Brain microvascular endothelial cell (primary cell): ENCODE results near the gene HIVEP1.
A peak's percentile ranks its signal among the peaks of the same experiment; 100 is the strongest.
"Not testable (repeated sequence)": the region's sequence is repeated elsewhere in the genome, so short reads cannot be mapped to it uniquely, and the experiment has no call there.

Experiments
- DNase-seq: peaks from one replicate; pipeline ENCODE4 v3.0.0-alpha.2; 2020
- H3K27ac ChIP-seq: fragments of 250-450 bp; sonication (Bioruptor Pico); 2 replicates; pipeline ENCODE4 v1.5.1; 2020; ENCODE audit warnings: mild to moderate bottlenecking, moderate library complexity
- H3K27me3 ChIP-seq: fragments of 250-450 bp; sonication (Bioruptor Pico); replicated peaks from 2 replicates; pipeline ENCODE4 v1.5.1; 2020; ENCODE audit warnings: mild to moderate bottlenecking
- H3K36me3 ChIP-seq: fragments of 250-450 bp; sonication (Bioruptor Pico); replicated peaks from 2 replicates; pipeline ENCODE4 v1.5.1; 2020; ENCODE audit warnings: mild to moderate bottlenecking
- H3K4me3 ChIP-seq: 2 replicates; pipeline ENCODE4 v1.5.1; 2011; ENCODE audit warnings: low read depth, mild to moderate bottlenecking, control low read depth, low read length, moderate library complexity
- in situ Hi-C: cut with HindIII; loops from 2 replicates; pipeline ENCODE4 v1.10.0; 2017; ENCODE audit warnings: low sequenced_read_pairs, low pct_ligation_motif_present
- TF ChIP-seq, protein P1 (sequence below): IDR thresholded peaks from 2 replicates; pipeline ENCODE4 v1.5.1; 2011; ENCODE audit warnings: low read depth, mild to moderate bottlenecking, moderate library complexity, low read length, control low read depth, inconsistent platforms; ENCODE audit errors: missing control alignments

The HIVEP1 gene

DNA sequence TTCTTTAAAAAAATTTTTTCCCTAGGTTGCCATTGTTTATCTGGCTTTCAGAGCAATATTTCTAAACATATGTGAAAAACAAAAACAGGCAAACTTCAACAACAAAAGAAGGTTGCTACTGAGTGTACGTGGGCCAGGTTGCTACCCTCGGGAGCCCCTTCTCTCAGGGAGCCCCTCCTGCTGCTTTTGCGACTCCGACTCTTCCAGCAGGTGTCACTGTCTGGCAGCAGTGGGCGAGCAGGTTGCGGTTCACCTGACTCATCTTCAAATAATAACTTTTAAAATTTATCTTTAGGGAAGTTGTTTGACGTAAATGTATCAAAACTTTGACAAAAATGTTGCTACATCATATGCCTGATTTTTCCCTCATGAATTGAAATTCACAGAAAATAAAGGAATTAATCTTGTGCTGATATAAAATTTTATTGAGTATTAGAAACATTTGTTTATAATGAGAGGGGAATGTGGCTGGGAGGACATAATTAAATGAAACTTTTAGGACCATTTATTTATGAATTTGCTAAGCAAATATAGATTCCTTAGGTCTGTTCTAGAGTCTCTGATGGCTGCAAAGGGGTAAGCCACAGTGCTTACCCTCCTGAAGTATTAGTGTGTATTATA lies 138.8 kb downstream of the HIVEP1 start:
- DNase-seq = no peak
- in situ Hi-C loops = no loop called here
- TF ChIP-seq, protein P1, sequence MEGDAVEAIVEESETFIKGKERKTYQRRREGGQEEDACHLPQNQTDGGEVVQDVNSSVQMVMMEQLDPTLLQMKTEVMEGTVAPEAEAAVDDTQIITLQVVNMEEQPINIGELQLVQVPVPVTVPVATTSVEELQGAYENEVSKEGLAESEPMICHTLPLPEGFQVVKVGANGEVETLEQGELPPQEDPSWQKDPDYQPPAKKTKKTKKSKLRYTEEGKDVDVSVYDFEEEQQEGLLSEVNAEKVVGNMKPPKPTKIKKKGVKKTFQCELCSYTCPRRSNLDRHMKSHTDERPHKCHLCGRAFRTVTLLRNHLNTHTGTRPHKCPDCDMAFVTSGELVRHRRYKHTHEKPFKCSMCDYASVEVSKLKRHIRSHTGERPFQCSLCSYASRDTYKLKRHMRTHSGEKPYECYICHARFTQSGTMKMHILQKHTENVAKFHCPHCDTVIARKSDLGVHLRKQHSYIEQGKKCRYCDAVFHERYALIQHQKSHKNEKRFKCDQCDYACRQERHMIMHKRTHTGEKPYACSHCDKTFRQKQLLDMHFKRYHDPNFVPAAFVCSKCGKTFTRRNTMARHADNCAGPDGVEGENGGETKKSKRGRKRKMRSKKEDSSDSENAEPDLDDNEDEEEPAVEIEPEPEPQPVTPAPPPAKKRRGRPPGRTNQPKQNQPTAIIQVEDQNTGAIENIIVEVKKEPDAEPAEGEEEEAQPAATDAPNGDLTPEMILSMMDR = peak; percentile 75
- Histone ChIP-seq H3K27ac (no peak overlapping the region), H3K27me3 (no peaks in the 10 kb centered on the region), H3K36me3 (no peaks in the 10 kb centered on the region), H3K4me3 (no peak overlapping the region)

DNA sequence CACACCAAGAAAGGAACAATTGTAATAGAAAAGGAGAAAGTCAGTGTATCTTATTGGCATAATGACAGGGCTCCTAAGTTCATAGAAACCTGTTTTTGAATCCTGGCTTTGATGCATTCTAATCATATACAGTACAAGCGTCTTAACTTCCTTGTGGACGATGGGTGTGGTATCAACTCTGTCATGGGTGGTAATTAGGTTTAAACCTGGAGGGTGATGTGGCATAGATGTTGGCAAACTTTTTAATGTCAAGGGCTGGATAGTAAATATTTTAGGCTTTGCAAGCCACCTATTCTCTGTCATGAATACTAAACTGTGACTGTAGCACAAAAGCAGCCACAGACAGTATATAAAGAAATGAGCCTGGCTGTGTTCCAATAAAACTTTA lies 139.3 kb downstream of the HIVEP1 start:
- in situ Hi-C loops = no loop called here
- Histone ChIP-seq H3K27ac (no peak overlapping the region), H3K4me3 (no peak overlapping the region), H3K36me3 (no peaks in the 10 kb centered on the region), H3K27me3 (no peaks in the 10 kb centered on the region)
- DNase-seq = no peak
- TF ChIP-seq, protein P1 = no peak

DNA sequence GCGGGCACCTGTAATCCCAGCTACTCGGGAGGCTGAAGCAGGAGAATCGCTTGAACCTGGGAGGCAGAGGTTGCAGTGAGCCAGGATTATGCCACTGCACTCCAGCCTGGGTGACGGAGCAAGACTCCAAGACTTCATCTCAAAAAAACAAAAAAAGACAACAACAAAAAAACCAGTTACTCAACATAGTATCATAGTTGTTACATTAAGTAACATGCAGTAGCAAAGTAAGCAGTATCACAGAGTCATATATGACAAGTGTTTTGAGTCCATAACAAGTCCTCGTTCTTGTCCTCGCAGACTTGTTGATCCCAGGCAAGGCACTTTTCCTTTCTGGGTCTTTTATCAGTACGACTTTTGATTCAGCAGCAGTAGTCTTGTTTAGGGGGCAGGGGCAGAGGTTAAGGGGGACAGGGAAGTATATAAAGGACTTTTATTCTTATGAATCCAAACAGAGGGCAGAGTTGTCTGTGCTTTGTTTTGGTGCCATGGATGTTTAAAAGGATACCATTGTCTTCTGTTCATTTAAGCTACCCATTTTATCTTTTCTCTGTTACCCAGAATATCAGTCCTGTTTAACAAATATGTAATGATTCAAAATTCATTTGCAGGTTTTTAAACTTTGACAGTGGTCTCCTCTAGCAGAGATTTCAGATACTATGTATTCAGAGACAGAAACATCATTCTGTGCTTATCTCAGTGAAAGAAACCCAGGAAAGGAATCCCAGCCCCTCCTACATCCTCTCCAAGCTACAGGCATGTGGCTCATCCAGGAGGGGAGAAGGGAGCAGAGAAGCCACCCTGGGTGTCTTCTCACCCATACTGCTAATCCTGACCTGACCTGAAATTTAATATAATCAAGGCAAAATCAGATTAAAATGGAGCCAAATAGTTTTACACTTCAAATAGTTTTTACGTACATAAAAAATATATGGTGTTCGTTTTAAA lies 140.2 kb downstream of the HIVEP1 start:
- no peaks in the 10 kb centered on the region for H3K27me3 ChIP-seq
- H3K27ac ChIP-seq = no peak overlapping the region
- DNase-seq = no peak
- H3K36me3 ChIP-seq = no peaks in the 10 kb centered on the region
- H3K4me3 ChIP-seq = no peak overlapping the region
- TF ChIP-seq, protein P1 = no peak
- in situ Hi-C loops = no loop called here

DNA sequence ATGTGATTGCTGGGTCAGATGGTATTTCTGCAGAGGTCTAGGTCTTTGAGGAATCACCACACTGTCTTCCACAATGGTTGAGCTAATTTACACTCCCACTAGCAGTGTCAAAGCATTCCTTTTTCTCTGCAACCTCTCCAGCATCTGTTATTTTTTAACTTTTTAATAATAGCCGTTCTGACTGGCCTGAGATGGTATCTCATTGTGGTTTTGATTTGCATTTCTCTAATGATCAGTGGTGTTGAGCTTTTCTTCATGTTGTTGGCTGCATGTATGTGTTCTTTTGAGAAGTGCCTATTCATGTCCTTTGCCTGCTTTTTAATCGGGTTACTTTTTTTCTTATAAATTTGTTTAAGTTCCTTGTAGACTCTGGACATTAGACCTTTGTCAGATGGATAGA lies 143.7 kb downstream of the HIVEP1 start:
- H3K36me3 ChIP-seq, DNase-seq, H3K4me3 ChIP-seq, H3K27ac ChIP-seq, in situ Hi-C loops, H3K27me3 ChIP-seq: not testable (repeated sequence)

DNA sequence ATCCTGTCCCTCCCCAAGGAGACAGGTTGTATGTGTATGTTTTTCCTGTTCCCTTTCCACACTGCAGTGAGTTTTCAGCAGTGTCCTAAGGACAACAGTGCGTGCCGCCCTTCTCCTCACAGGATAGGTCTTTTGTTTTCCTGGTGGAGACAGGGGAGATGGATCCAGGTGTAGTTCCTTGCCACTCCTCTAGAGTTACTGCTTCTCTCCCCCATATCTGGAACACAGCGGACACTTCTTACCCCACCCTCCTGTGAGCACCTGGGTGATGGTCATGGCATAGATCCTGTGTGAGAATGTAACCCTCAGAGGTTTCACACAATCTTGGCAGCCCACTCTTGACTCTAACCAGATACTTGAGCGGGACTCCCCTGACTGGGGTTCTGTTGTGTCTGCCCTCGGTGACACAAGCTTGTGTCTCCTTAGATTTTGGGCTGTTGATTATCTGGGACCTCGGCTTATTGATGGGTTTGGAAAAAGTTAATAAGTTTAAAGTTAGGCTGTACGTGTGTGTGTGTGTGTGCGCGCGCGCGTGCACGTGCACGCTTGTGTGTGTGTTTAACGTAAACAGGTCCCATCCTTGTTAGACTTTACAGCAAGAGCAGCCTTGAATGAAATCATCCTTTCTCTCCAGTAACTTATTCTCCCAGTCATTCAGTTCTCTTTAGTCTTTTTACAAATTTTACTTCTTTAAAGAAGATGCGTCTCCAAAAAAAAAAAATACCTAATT lies 146.7 kb downstream of the HIVEP1 start:
- H3K27me3 ChIP-seq = no peaks in the 10 kb centered on the region
- DNase-seq = no peak
- TF ChIP-seq, protein P1 = peak; percentile 41
- peaks cover 9% of the 10 kb centered on the region for H3K36me3 ChIP-seq
- in situ Hi-C loops = no loop called here
- no peak overlapping the region for H3K4me3 ChIP-seq
- H3K27ac ChIP-seq = no peak overlapping the region

DNA sequence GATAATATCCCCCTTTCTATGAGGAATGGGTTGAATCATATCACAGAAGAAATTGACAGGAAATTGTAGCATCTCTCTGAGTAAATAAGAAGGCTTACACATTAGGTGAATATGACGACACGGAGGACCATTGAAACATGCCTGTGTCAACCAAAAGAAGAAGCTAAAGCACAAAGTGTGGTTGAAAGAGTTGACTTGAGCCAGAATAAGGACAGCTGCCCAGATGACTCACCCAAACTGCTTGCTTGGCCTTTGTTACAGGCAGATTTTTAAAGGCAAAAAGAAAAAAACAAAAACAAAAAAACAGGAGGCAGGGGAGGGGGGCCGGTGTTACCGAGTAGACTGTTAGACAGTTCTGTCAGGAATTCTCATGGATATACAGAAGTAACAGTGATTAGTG lies 148.2 kb downstream of the HIVEP1 start:
- in situ Hi-C loops = no loop called here
- TF ChIP-seq, protein P1 = no peak
- H3K4me3 ChIP-seq = no peak overlapping the region
- H3K27me3 ChIP-seq = no peaks in the 10 kb centered on the region
- peak; percentile 41 for DNase-seq
- H3K27ac ChIP-seq = no peak overlapping the region
- peaks cover 11% of the 10 kb centered on the region for H3K36me3 ChIP-seq
